ENCODE results near the gene SIGLEC7. TPM values are rescaled to one million over a fixed set of nuclear protein-coding genes. Genes with fewer than 3 reads are reported as not detected.

SIGLEC7 gene
- polyA plus RNA-seq, 1 of the 3 experiments (the other 2 are of a cell fraction), result not detected

DNA sequence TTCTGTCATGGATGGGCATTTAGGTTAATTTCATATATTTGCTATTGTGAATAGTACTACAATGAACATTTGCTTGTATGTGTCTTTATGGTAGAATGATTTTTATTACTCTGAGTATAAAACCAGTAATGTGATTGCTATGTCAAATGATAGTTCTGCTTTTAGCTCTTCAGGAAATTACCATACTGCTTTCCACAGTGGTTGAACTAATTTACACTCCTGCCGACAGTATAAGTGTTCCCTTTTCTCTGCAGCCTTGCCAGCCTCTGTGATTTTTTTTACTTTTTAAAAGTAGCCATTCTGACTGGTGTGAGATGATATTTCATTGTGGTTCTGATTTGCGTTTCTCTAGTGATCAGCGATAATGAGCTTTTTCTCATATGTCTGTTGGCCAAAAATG lies 6.5 kb downstream of the SIGLEC7 start:
- no peak overlapping the region for H3K4me2 ChIP-seq
- no peak overlapping the region for H3K4me3 ChIP-seq (ENCODE audit: low read depth in 2 of 2, low read length in 1 of 2)
- H3K9ac ChIP-seq, result no peak overlapping the region
- ChIA-PET CTCF (interaction anchor here (1.5 to 1.9 kb wide), 2 partner anchors 10 to 27 kb away, joined by 4 to 7 read pairs; no protein-coding TSS in a partner anchor), POLR2A (no interaction called here)
- no peaks in the 10 kb centered on the region for H3F3A ChIP-seq (replicated peaks; ENCODE audit: insufficient read depth)
- H3K9me3 ChIP-seq, result no peaks in the 10 kb centered on the region
- H3K27me3 ChIP-seq (ENCODE audit: insufficient read depth), result peaks cover 23% of the 10 kb centered on the region
- H2AFZ ChIP-seq (ENCODE audit: low read depth), result no peak overlapping the region
- no peak for DNase-seq
- TF ChIP-seq, protein P1, sequence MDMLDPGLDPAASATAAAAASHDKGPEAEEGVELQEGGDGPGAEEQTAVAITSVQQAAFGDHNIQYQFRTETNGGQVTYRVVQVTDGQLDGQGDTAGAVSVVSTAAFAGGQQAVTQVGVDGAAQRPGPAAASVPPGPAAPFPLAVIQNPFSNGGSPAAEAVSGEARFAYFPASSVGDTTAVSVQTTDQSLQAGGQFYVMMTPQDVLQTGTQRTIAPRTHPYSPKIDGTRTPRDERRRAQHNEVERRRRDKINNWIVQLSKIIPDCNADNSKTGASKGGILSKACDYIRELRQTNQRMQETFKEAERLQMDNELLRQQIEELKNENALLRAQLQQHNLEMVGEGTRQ (IDR thresholded peaks at IDR 0.05; ENCODE audit: borderline replicate concordance, low read depth, low read length), result no peak
- no peak for TF ChIP-seq NFIC (IDR thresholded peaks at IDR 0.05; ENCODE audit: borderline replicate concordance)
- no peaks in the 10 kb centered on the region for H3K36me3 ChIP-seq (replicated peaks in 1 of 2; ENCODE audit: control insufficient read depth in 1 of 2, insufficient read depth in 2 of 2, low read length in 1 of 2)
- no peaks in the 10 kb centered on the region for H4K20me1 ChIP-seq (ENCODE audit: insufficient read depth)
- 0% methylated on average over 3 of the region's 3 CpGs for WGBS (ENCODE audit: low lambda C conversion rate)
- H3K27ac ChIP-seq (ENCODE audit: low read depth in 2 of 2, low read length in 1 of 2), result no peak overlapping the region
- no peaks in the 10 kb centered on the region for H3K79me2 ChIP-seq (ENCODE audit: insufficient read depth)
- no peaks in the 10 kb centered on the region for H3K4me1 ChIP-seq (ENCODE audit: control insufficient read depth in 1 of 2, insufficient read depth in 2 of 2, low read depth in 1 of 2, low read length in 1 of 2)
- H3K9me2 ChIP-seq, result no peaks in the 10 kb centered on the region

DNA sequence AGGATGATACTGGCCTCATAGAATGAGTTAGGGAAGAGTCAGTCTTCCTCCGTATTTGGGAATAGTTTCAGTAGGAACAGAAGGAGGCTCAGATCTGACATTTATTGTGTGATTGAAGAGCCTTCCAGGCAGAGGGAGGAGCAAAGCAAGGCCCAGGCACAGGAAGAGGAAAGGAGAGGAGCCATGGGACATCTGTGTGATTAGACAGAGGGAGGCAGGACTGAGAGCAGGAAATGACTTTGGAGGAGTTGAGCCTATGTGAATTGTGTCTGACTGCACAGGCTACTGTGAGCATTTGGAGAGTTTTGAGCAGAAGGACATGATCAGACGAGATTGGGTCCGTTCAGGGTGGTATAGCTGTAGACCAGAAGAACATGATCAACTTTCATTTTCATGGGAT lies 8.5 kb downstream of the SIGLEC7 start:
- Histone ChIP-seq H2AFZ (ENCODE audit: low read depth) (no peak overlapping the region), H3K4me3 (ENCODE audit: low read depth in 2 of 2, low read length in 1 of 2) (no peak overlapping the region), H3K79me2 (ENCODE audit: insufficient read depth) (no peaks in the 10 kb centered on the region), H3K4me1 (ENCODE audit: control insufficient read depth in 1 of 2, insufficient read depth in 2 of 2, low read depth in 1 of 2, low read length in 1 of 2) (no peaks in the 10 kb centered on the region), H3K36me3 (replicated peaks in 1 of 2; ENCODE audit: control insufficient read depth in 1 of 2, insufficient read depth in 2 of 2, low read length in 1 of 2) (no peaks in the 10 kb centered on the region), H3K9ac (no peak overlapping the region), H3K4me2 (no peak overlapping the region), H3K27ac (ENCODE audit: low read depth in 2 of 2, low read length in 1 of 2) (no peak overlapping the region), H3K27me3 (ENCODE audit: insufficient read depth) (peaks cover 26% of the 10 kb centered on the region), H3K9me2 (no peaks in the 10 kb centered on the region), H3F3A (replicated peaks; ENCODE audit: insufficient read depth) (no peaks in the 10 kb centered on the region), H4K20me1 (ENCODE audit: insufficient read depth) (no peaks in the 10 kb centered on the region), H3K9me3 (no peaks in the 10 kb centered on the region)
- ChIA-PET CTCF (no interaction called here), POLR2A (no interaction called here)
- no peak for DNase-seq
- WGBS (ENCODE audit: low lambda C conversion rate), result 0% methylated on average over 3 of the region's 3 CpGs
- TF ChIP-seq GABPA (IDR thresholded peaks at IDR 0.05; ENCODE audit: low read depth), result no peak
- no peak for TF ChIP-seq TAF1 (IDR thresholded peaks at IDR 0.05; ENCODE audit: borderline replicate concordance, low read depth, low read length)
- no peak for TF ChIP-seq POLR2AphosphoS5 (IDR thresholded peaks at IDR 0.05; ENCODE audit: low read depth, low read length)
- no peak for TF ChIP-seq MEF2A (IDR thresholded peaks at IDR 0.05; ENCODE audit: borderline replicate concordance, low read depth)
- TF ChIP-seq, protein P2, sequence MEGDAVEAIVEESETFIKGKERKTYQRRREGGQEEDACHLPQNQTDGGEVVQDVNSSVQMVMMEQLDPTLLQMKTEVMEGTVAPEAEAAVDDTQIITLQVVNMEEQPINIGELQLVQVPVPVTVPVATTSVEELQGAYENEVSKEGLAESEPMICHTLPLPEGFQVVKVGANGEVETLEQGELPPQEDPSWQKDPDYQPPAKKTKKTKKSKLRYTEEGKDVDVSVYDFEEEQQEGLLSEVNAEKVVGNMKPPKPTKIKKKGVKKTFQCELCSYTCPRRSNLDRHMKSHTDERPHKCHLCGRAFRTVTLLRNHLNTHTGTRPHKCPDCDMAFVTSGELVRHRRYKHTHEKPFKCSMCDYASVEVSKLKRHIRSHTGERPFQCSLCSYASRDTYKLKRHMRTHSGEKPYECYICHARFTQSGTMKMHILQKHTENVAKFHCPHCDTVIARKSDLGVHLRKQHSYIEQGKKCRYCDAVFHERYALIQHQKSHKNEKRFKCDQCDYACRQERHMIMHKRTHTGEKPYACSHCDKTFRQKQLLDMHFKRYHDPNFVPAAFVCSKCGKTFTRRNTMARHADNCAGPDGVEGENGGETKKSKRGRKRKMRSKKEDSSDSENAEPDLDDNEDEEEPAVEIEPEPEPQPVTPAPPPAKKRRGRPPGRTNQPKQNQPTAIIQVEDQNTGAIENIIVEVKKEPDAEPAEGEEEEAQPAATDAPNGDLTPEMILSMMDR (IDR thresholded peaks at IDR 0.05), result no peak
- TF ChIP-seq, protein P3, sequence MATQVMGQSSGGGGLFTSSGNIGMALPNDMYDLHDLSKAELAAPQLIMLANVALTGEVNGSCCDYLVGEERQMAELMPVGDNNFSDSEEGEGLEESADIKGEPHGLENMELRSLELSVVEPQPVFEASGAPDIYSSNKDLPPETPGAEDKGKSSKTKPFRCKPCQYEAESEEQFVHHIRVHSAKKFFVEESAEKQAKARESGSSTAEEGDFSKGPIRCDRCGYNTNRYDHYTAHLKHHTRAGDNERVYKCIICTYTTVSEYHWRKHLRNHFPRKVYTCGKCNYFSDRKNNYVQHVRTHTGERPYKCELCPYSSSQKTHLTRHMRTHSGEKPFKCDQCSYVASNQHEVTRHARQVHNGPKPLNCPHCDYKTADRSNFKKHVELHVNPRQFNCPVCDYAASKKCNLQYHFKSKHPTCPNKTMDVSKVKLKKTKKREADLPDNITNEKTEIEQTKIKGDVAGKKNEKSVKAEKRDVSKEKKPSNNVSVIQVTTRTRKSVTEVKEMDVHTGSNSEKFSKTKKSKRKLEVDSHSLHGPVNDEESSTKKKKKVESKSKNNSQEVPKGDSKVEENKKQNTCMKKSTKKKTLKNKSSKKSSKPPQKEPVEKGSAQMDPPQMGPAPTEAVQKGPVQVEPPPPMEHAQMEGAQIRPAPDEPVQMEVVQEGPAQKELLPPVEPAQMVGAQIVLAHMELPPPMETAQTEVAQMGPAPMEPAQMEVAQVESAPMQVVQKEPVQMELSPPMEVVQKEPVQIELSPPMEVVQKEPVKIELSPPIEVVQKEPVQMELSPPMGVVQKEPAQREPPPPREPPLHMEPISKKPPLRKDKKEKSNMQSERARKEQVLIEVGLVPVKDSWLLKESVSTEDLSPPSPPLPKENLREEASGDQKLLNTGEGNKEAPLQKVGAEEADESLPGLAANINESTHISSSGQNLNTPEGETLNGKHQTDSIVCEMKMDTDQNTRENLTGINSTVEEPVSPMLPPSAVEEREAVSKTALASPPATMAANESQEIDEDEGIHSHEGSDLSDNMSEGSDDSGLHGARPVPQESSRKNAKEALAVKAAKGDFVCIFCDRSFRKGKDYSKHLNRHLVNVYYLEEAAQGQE (IDR thresholded peaks at IDR 0.05; ENCODE audit: low read depth, low read length), result no peak
- TF ChIP-seq CHD2 (IDR thresholded peaks at IDR 0.05; ENCODE audit: low read length, partially characterized antibody), result no peak
- TF ChIP-seq, protein P4, sequence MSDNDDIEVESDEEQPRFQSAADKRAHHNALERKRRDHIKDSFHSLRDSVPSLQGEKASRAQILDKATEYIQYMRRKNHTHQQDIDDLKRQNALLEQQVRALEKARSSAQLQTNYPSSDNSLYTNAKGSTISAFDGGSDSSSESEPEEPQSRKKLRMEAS (IDR thresholded peaks at IDR 0.05; ENCODE audit: low read depth), result no peak
- no peak for TF ChIP-seq YY1 (IDR thresholded peaks at IDR 0.05; ENCODE audit: low read depth)
- TF ChIP-seq GATA2 (CRISPR knock-in tag; IDR thresholded peaks at IDR 0.05), result no peak
- TF ChIP-seq SIN3A (IDR thresholded peaks at IDR 0.05; ENCODE audit: borderline replicate concordance, low read depth, low read length), result no peak
- no peak for TF ChIP-seq ELF1 (IDR thresholded peaks at IDR 0.05)
- no peak for TF ChIP-seq FOXM1 (IDR thresholded peaks at IDR 0.05; ENCODE audit: low read depth)
- TF ChIP-seq TEAD4 (IDR thresholded peaks at IDR 0.05; ENCODE audit: borderline replicate concordance, insufficient read depth), result no peak

Data from SK-N-SH (cell line).